CD4-positive, alpha-beta T cell (primary cell): ENCODE data around the gene MPHOSPH8. TPM values are rescaled to one million over a fixed set of nuclear protein-coding genes. Genes with fewer than 3 reads are reported as not detected.

Source experiments
- ATAC-seq: fragments of 200-7000 bp; cut with Tn5 transposase; one replicate; pipeline ENCODE4 v1.10.0; 2022; ENCODE audit warnings: mild to moderate bottlenecking; ENCODE audit not compliant: poor library complexity
- CTCF ChIA-PET: fragments of 350-600 bp; sonication (Branson Sonifier 250); formaldehyde crosslinking; loops from one replicate; lab custom pipeline; 2021; ENCODE audit warnings: antibody characterized with exemption, inconsistent platforms; lab: Charles Lee
- POLR2A ChIA-PET: fragments of 350-600 bp; sonication (Branson Sonifier 250); formaldehyde crosslinking; loops from one replicate; lab custom pipeline; 2021; ENCODE audit warnings: antibody characterized with exemption, inconsistent platforms; lab: Charles Lee
- DNase-seq, 14 experiments: peaks; one replicate each; pipeline ENCODE4 v3.0.0-alpha.2; 2013 to 2020; ENCODE audit warnings: mixed read lengths in 2 of 14
- H3K27ac ChIP-seq, 2 donors: one replicate each; pipeline versions ENCODE4 v1.5.1 to v1.7.0; 2013; ENCODE audit warnings: low read length in 2 of 2, low read depth in 1 of 2, mild to moderate bottlenecking in 1 of 2
- H3K27me3 ChIP-seq, 2 experiments: 1 replicate in 1 of 2; 2 replicates in 1 of 2; pipeline versions ENCODE4 v1.6.1 to v1.7.0; 2013; ENCODE audit warnings: low read length in 2 of 2, control low read depth in 1 of 2, mild to moderate bottlenecking in 1 of 2, moderate library complexity in 1 of 2; ENCODE audit not compliant: insufficient read depth in 2 of 2, control insufficient read depth in 1 of 2
- H3K36me3 ChIP-seq: one replicate; pipeline ENCODE4 v1.6.1; 2013; ENCODE audit warnings: low read length, control low read depth; ENCODE audit not compliant: insufficient read depth
- H3K4me1 ChIP-seq: one replicate; pipeline ENCODE4 v1.6.1; 2013; ENCODE audit warnings: low read length, control low read depth; ENCODE audit not compliant: insufficient read depth
- H3K4me3 ChIP-seq: one replicate; pipeline ENCODE4 v1.5.1; 2013; ENCODE audit warnings: mild to moderate bottlenecking, low read length, moderate library complexity
- H3K9me3 ChIP-seq, 2 experiments: 1 replicate in 1 of 2; 2 replicates in 1 of 2; pipeline versions ENCODE4 v1.6.1 to v1.7.0; 2013; ENCODE audit warnings: low read length in 2 of 2, mild to moderate bottlenecking in 2 of 2, control low read depth in 1 of 2, moderate library complexity in 1 of 2; ENCODE audit not compliant: control insufficient read depth in 1 of 2, insufficient read depth in 1 of 2
- H3K27ac Mint-ChIP-seq: one replicate; pipeline ENCODE4 v1.8.0; 2020; ENCODE audit warnings: mixed read lengths
- H3K27me3 Mint-ChIP-seq: one replicate; pipeline ENCODE4 v1.8.0; 2021; ENCODE audit warnings: mixed read lengths
- H3K36me3 Mint-ChIP-seq: one replicate; pipeline ENCODE4 v1.8.0; 2021; ENCODE audit warnings: low read depth, mixed read lengths
- H3K4me1 Mint-ChIP-seq: one replicate; pipeline ENCODE4 v1.8.0; 2021; ENCODE audit warnings: low read depth, mixed read lengths
- H3K4me3 Mint-ChIP-seq: one replicate; pipeline ENCODE4 v1.8.0; 2020; ENCODE audit warnings: mild to moderate bottlenecking, mixed read lengths
- H3K9me3 Mint-ChIP-seq: one replicate; pipeline ENCODE4 v1.8.0; 2020; ENCODE audit warnings: mixed read lengths
- intact Hi-C, 2 experiments: fragments of 100-400 bp; cut with DNase I in 1 of 2; cut with micrococcal nuclease in 1 of 2; formaldehyde crosslinking; loops; one replicate each; pipeline versions ENCODE4 v1.15.1 to v1.9.0; 2023 to 2025; cut with DNase I, micrococcal nuclease
- total RNA-seq, 174 experiments: library from RNA in 2 of 174; stranded (reverse) in 2 of 174; gene quantifications; one replicate each; pipeline ENCODE4 v1.2.3 and lab custom pipeline; 2021 to 2026
- TF ChIP-seq, protein P1 (sequence below): fragments of 200-600 bp; IDR thresholded peaks from one replicate; pipeline ENCODE4 v1.8.0; 2022; ENCODE audit warnings: antibody characterized with exemption, mild to moderate bottlenecking

MPHOSPH8 gene
- total RNA-seq, 2 experiments from 2014 or later, result 48.0 to 51.2 TPM

DNA sequence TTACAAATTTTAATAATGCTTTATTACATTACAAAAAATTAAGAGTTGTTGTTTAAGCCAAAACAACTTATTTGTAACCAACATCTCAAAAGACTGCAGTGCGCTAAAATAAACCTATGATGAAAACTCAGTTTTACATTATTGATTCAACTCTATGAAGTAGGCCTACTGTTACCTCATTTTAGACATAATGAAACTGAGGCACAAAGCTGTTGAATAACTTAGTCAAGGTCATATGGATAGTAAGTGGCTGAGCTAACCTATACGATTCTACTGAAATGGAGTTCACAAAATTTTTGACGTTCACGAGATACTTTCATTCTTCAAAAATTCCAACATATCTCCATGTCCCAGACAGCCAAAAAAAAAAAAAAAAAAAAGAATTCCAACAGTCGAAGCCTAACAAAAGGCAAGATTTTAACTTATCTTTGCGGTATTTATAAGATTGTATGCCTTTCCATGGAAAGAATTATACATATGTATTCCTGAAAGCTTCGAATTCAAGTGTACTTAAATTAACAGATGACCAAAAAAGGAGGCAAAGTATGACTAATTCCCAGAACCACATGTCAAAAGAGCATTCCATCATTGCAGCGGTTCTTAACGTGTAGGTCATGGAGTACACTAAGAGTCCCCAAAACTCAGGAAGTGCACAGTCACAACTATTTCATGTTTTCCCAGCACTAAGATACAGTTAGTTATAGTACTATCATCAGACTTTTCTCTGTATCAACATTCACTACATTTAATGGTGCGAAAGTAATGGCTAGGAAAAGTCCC is 79.9 kb downstream of the MPHOSPH8 start:
- Mint-ChIP-seq H3K9me3 (no peaks in the 10 kb centered on the region), H3K27me3 (no peaks in the 10 kb centered on the region)
- ATAC-seq, result no peak

DNA sequence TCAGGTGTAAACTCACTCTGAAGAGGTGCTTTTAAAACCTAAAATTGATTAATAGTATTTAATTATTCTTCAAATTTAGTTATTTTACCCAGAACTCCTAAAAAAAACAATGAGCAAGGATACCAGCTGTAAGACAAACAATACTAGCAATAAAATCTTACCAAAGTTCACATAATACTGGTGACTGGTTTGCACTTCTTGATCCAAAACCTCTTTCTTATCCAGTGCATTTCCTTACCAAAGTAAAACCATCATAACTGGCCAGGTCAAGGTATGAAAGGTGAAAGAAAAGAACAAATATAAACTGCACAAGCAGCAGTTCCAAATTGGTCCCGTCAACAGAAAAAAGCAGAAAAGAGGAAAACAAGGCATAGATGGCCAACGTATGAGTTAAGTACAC is 86.6 kb downstream of the MPHOSPH8 start:
- POLR2A ChIA-PET, result no interaction called here
- Mint-ChIP-seq H3K27me3 (no peaks in the 10 kb centered on the region), H3K4me3 (no peak overlapping the region), H3K9me3 (no peaks in the 10 kb centered on the region), H3K27ac (no peak overlapping the region), H3K36me3 (peaks cover 74% of the 10 kb centered on the region), H3K4me1 (peaks cover 18% of the 10 kb centered on the region)
- H3K27me3 ChIP-seq, result no peaks in the 10 kb centered on the region
- H3K4me3 ChIP-seq, result no peak overlapping the region
- TF ChIP-seq, protein P1, sequence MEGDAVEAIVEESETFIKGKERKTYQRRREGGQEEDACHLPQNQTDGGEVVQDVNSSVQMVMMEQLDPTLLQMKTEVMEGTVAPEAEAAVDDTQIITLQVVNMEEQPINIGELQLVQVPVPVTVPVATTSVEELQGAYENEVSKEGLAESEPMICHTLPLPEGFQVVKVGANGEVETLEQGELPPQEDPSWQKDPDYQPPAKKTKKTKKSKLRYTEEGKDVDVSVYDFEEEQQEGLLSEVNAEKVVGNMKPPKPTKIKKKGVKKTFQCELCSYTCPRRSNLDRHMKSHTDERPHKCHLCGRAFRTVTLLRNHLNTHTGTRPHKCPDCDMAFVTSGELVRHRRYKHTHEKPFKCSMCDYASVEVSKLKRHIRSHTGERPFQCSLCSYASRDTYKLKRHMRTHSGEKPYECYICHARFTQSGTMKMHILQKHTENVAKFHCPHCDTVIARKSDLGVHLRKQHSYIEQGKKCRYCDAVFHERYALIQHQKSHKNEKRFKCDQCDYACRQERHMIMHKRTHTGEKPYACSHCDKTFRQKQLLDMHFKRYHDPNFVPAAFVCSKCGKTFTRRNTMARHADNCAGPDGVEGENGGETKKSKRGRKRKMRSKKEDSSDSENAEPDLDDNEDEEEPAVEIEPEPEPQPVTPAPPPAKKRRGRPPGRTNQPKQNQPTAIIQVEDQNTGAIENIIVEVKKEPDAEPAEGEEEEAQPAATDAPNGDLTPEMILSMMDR, result no peak
- H3K9me3 ChIP-seq, result no peaks in the 10 kb centered on the region
- ATAC-seq, result no peak
- H3K36me3 ChIP-seq, result peaks cover 23% of the 10 kb centered on the region
- H3K4me1 ChIP-seq, result no peaks in the 10 kb centered on the region
- intact Hi-C loops, result no loop called here
- no peak for DNase-seq
- CTCF ChIA-PET, result no interaction called here
- no peak overlapping the region for H3K27ac ChIP-seq

More for the DNA sequence above, 79.9 kb downstream of the MPHOSPH8 start:
- H3K27ac ChIP-seq, result no peak overlapping the region
- Mint-ChIP-seq H3K4me1 (peaks cover 18% of the 10 kb centered on the region), H3K4me3 (no peak overlapping the region), H3K36me3 (peaks cover 50% of the 10 kb centered on the region), H3K27ac (no peak overlapping the region)
- ChIA-PET POLR2A (no interaction called here), CTCF (no interaction called here)
- TF ChIP-seq, protein P1, result no peak
- peaks cover 13% of the 10 kb centered on the region for H3K36me3 ChIP-seq
- no peaks in the 10 kb centered on the region for H3K27me3 ChIP-seq
- H3K9me3 ChIP-seq, result no peaks in the 10 kb centered on the region
- no peaks in the 10 kb centered on the region for H3K4me1 ChIP-seq
- no peak for DNase-seq
- intact Hi-C loops, result no loop called here
- no peak overlapping the region for H3K4me3 ChIP-seq

Other genes with a start within 250 kb of the MPHOSPH8 start
- under 1 TPM in 1 of 2 experiments, not detected in 1; 0.14 TPM for gene TPTE2, start 72.1 kb upstream of the MPHOSPH8 start, total RNA-seq
- gene PSPC1, start 149.3 kb downstream of the MPHOSPH8 start, total RNA-seq, result 10 to 100 TPM; 71.0 to 71.9 TPM
- 10 to 100 TPM; 29.2 to 32.1 TPM for gene ZMYM5, start 230.0 kb downstream of the MPHOSPH8 start, total RNA-seq